Measurements from ENCODE around the gene NCAPG. TPM values are rescaled to one million over a fixed set of nuclear protein-coding genes. Genes with fewer than 3 reads are reported as not detected.
"Not testable (repeated sequence)": the region's sequence is repeated elsewhere in the genome, so short reads cannot be mapped to it uniquely, and the experiment has no call there.

Gene NCAPG
- polyA plus RNA-seq, 1 donor from 2014 or later: 3.1 TPM

GRCh38 chr4:17854036-17854435, 43.3 kb downstream of the NCAPG start:
- H2AFZ ChIP-seq (ENCODE audit: low read depth, low read length): no peak overlapping the region
- no peak overlapping the region for H3K4me3 ChIP-seq (ENCODE audit: low read length)
- H3K27ac ChIP-seq (ENCODE audit: low read length): no peak overlapping the region
- H3F3A ChIP-seq (ENCODE audit: insufficient read depth, low read length, poor library complexity, severe bottlenecking): no peaks in the 10 kb centered on the region
- H3K4me2 ChIP-seq (ENCODE audit: low read length): no peak overlapping the region
- no peaks in the 10 kb centered on the region for H3K27me3 ChIP-seq (ENCODE audit: insufficient read depth, low read depth, low read length)
- no peaks in the 10 kb centered on the region for H4K20me1 ChIP-seq (ENCODE audit: insufficient read depth)
- H3K9me2 ChIP-seq (ENCODE audit: insufficient read depth, low read length): no peaks in the 10 kb centered on the region
- no peak for TF ChIP-seq SMC3 (conservative IDR thresholded peaks at IDR 0.05; ENCODE audit: poor library complexity)
- no peak for TF ChIP-seq MXI1 (conservative IDR thresholded peaks at IDR 0.05; ENCODE audit: poor library complexity, severe bottlenecking)
- no peak for TF ChIP-seq EP300 (conservative IDR thresholded peaks at IDR 0.05; ENCODE audit: poor library complexity, severe bottlenecking)
- no peak for TF ChIP-seq RAD21 (conservative IDR thresholded peaks at IDR 0.05)
- TF ChIP-seq, protein P1, sequence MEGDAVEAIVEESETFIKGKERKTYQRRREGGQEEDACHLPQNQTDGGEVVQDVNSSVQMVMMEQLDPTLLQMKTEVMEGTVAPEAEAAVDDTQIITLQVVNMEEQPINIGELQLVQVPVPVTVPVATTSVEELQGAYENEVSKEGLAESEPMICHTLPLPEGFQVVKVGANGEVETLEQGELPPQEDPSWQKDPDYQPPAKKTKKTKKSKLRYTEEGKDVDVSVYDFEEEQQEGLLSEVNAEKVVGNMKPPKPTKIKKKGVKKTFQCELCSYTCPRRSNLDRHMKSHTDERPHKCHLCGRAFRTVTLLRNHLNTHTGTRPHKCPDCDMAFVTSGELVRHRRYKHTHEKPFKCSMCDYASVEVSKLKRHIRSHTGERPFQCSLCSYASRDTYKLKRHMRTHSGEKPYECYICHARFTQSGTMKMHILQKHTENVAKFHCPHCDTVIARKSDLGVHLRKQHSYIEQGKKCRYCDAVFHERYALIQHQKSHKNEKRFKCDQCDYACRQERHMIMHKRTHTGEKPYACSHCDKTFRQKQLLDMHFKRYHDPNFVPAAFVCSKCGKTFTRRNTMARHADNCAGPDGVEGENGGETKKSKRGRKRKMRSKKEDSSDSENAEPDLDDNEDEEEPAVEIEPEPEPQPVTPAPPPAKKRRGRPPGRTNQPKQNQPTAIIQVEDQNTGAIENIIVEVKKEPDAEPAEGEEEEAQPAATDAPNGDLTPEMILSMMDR (IDR thresholded peaks at IDR 0.05; ENCODE audit: poor library complexity, severe bottlenecking): no peak
- no peak for TF ChIP-seq EZH2 (IDR thresholded peaks at IDR 0.05; ENCODE audit: borderline replicate concordance, insufficient read depth, low read length, poor library complexity, severe bottlenecking)
- TF ChIP-seq POLR2AphosphoS5 (IDR thresholded peaks at IDR 0.05): no peak
- no peak for TF ChIP-seq TAF1 (IDR thresholded peaks at IDR 0.05; ENCODE audit: low read depth)
- no peak for TF ChIP-seq REST (IDR thresholded peaks at IDR 0.05; ENCODE audit: borderline replicate concordance)
- no peaks in the 10 kb centered on the region for H3K79me2 ChIP-seq (replicated peaks; ENCODE audit: insufficient read depth, low read length)
- H3K9me3 ChIP-seq (ENCODE audit: low read length): no peaks in the 10 kb centered on the region
- no peaks in the 10 kb centered on the region for H3K36me3 ChIP-seq (ENCODE audit: insufficient read depth, low read length)
- no peak overlapping the region for H3K9ac ChIP-seq (ENCODE audit: low read length)

DNA sequence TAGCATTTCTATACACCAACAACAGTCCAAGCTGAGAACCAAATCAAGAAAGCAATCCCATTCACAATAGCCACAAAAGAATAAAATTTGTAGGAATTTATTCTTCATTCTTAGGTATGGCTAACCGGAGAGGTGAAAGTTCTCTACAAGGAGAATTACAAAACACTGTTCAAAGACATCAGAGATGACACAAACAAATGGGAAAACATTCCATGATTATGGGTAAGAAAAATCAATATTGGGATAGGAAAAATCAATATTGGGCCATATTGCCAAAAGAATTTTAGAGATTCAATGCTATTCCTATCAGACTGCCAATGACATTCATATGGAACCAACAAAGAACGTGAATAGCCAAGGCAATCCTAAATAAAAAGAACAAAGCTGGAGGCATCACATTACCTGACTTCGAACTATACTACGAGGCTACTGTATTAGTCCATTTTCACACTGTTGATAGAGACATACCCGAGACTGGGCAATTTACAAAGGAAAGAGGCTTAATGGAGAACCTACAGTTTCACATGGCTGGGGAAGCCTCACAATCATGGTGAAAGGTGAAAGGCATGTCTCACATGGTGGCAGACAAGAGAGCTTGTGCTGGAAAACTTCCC, 49.1 kb downstream of the NCAPG start:
- Histone ChIP-seq H3K9me3 (ENCODE audit: low read length) (no peaks in the 10 kb centered on the region), H3K9me2 (ENCODE audit: insufficient read depth, low read length) (no peaks in the 10 kb centered on the region), H3F3A (ENCODE audit: insufficient read depth, low read length, poor library complexity, severe bottlenecking) (no peaks in the 10 kb centered on the region), H3K27ac (ENCODE audit: low read length) (no peak overlapping the region), H3K79me2 (replicated peaks; ENCODE audit: insufficient read depth, low read length) (no peaks in the 10 kb centered on the region), H2AFZ (ENCODE audit: low read depth, low read length) (no peak overlapping the region), H3K36me3 (ENCODE audit: insufficient read depth, low read length) (peaks cover 10% of the 10 kb centered on the region), H3K4me3 (ENCODE audit: low read length) (no peak overlapping the region), H3K4me2 (ENCODE audit: low read length) (no peak overlapping the region), H3K27me3 (ENCODE audit: insufficient read depth, low read depth, low read length) (no peaks in the 10 kb centered on the region), H4K20me1 (ENCODE audit: insufficient read depth) (no peaks in the 10 kb centered on the region), H3K9ac (ENCODE audit: low read length) (no peak overlapping the region)
- TF ChIP-seq EP300 (conservative IDR thresholded peaks at IDR 0.05; ENCODE audit: poor library complexity, severe bottlenecking) (no peak), REST (IDR thresholded peaks at IDR 0.05; ENCODE audit: borderline replicate concordance) (no peak), EZH2 (IDR thresholded peaks at IDR 0.05; ENCODE audit: borderline replicate concordance, insufficient read depth, low read length, poor library complexity, severe bottlenecking) (no peak), TAF1 (IDR thresholded peaks at IDR 0.05; ENCODE audit: low read depth) (no peak), RAD21 (conservative IDR thresholded peaks at IDR 0.05) (no peak), SMC3 (conservative IDR thresholded peaks at IDR 0.05; ENCODE audit: poor library complexity) (no peak), POLR2AphosphoS5 (IDR thresholded peaks at IDR 0.05) (no peak), MXI1 (conservative IDR thresholded peaks at IDR 0.05; ENCODE audit: poor library complexity, severe bottlenecking) (no peak)
- TF ChIP-seq, protein P1 (IDR thresholded peaks at IDR 0.05; ENCODE audit: poor library complexity, severe bottlenecking): no peak

DNA sequence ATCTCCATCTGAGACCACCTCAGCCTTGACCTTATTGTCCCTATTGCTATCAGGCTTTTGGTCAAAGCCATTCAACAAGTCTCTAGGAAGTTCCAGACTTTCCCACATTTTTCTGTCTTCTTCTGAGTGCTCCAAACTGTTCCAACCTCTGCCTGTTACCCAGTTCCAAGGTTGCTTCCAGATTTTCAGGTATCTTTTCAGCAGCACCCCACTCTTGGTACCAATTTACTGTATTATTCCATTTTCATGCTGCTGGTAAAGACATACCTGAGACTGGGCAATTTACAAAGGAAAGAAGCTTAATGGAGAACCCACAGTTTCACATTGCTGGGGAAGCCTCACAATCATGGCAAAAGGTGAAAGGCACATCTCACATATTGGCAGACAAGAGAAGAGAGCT, 51.1 kb downstream of the NCAPG start:
- H3K9me2 ChIP-seq (ENCODE audit: insufficient read depth, low read length); H3K4me2 ChIP-seq (ENCODE audit: low read length); H3K4me3 ChIP-seq (ENCODE audit: low read length); H3K79me2 ChIP-seq (replicated peaks; ENCODE audit: insufficient read depth, low read length); H3K27ac ChIP-seq (ENCODE audit: low read length); H4K20me1 ChIP-seq (ENCODE audit: insufficient read depth); H3F3A ChIP-seq (ENCODE audit: insufficient read depth, low read length, poor library complexity, severe bottlenecking); H3K9me3 ChIP-seq (ENCODE audit: low read length); H3K27me3 ChIP-seq (ENCODE audit: insufficient read depth, low read depth, low read length); H3K9ac ChIP-seq (ENCODE audit: low read length); H2AFZ ChIP-seq (ENCODE audit: low read depth, low read length): not testable (repeated sequence)
- peaks cover 10% of the 10 kb centered on the region for H3K36me3 ChIP-seq (ENCODE audit: insufficient read depth, low read length)

All from neural cell (in vitro differentiated cells).